ACC112 (cell line): ENCODE data around the gene CLASP1.

Experiments
- H2AFZ ChIP-seq: fragments of 200-600 bp; sonication (generic); one replicate; pipeline ENCODE4 v1.6.0; 2017; ENCODE audit warnings: antibody characterized with exemption, low read length; ENCODE audit not compliant: unreplicated experiment
- H3K27ac ChIP-seq: fragments of 200-600 bp; sonication (generic); 2 replicates; pipeline ENCODE4 v1.5.1; 2014; ENCODE audit warnings: low read depth, mild to moderate bottlenecking, antibody characterized with exemption, low read length, moderate library complexity
- H3K27me3 ChIP-seq: fragments of 200-600 bp; sonication (generic); 2 replicates; pipeline ENCODE4 v1.6.1; 2014; ENCODE audit warnings: mild to moderate bottlenecking, antibody characterized with exemption, low read length, moderate library complexity, mixed read lengths; ENCODE audit not compliant: insufficient read depth
- H3K36me3 ChIP-seq: fragments of 200-600 bp; sonication (generic); 2 replicates; pipeline ENCODE4 v1.6.1; 2016; ENCODE audit warnings: mild to moderate bottlenecking, antibody characterized with exemption, low read length, moderate library complexity, mixed read lengths; ENCODE audit not compliant: insufficient read depth
- H3K4me1 ChIP-seq: fragments of 200-600 bp; sonication (generic); one replicate; pipeline ENCODE4 v1.6.1; 2016; ENCODE audit warnings: low read length, mixed read lengths; ENCODE audit not compliant: insufficient read depth, unreplicated experiment, control insufficient read depth
- H3K4me3 ChIP-seq: fragments of 200-600 bp; sonication (generic); 2 replicates; pipeline ENCODE4 v1.5.1; 2014; ENCODE audit warnings: mild to moderate bottlenecking, low read depth, low read length
- H3K79me2 ChIP-seq: fragments of 200-600 bp; sonication (generic); one replicate; pipeline ENCODE4 v1.6.0; 2016; ENCODE audit warnings: low read length; ENCODE audit not compliant: control insufficient read depth, unreplicated experiment, insufficient read depth

CLASP1 gene

GRCh38 chr2:121473512-121473911 lies 175.8 kb downstream of the CLASP1 start:
- no peaks in the 10 kb centered on the region for H3K27me3 ChIP-seq
- H3K4me3 ChIP-seq = no peak overlapping the region
- peaks cover 55% of the 10 kb centered on the region for H3K79me2 ChIP-seq
- peaks cover 47% of the 10 kb centered on the region for H3K4me1 ChIP-seq
- peaks cover 20% of the 10 kb centered on the region; the same call in 1 of the 2 replicates for H3K36me3 ChIP-seq
- peak overlapping the region; percentile 43 for H3K27ac ChIP-seq
- H2AFZ ChIP-seq = no peak overlapping the region

- Histone ChIP-seq H3K27ac (peak overlapping the region; percentile 75), H3K36me3 (peaks cover 30% of the 10 kb centered on the region), H2AFZ (no peak overlapping the region), H3K79me2 (peaks cover 48% of the 10 kb centered on the region), H3K27me3 (no peaks in the 10 kb centered on the region), H3K4me1 (peaks cover 47% of the 10 kb centered on the region), H3K4me3 (peak overlapping the region; percentile 32; the same call in 1 of the 2 replicates)
These were observed 176.7 kb downstream of the CLASP1 start for GRCh38 chr2:121472470-121472993.

- Histone ChIP-seq H2AFZ (no peak overlapping the region), H3K4me3 (peak overlapping the region; percentile 32; the same call in 1 of the 2 replicates), H3K36me3 (peaks cover 37% of the 10 kb centered on the region), H3K4me1 (peaks cover 44% of the 10 kb centered on the region), H3K79me2 (peaks cover 45% of the 10 kb centered on the region), H3K27me3 (no peaks in the 10 kb centered on the region), H3K27ac (peak overlapping the region; percentile 75)
These were observed 177.5 kb downstream of the CLASP1 start for GRCh38 chr2:121471532-121472469.

GRCh38 chr2:121470917-121471316 lies 178.3 kb downstream of the CLASP1 start:
- H3K27ac ChIP-seq = 0 out of 2 replicates have a peak overlapping the region, but pooled peaks have one; percentile 75
- H3K4me3 ChIP-seq = no peak overlapping the region
- peaks cover 36% of the 10 kb centered on the region for H3K79me2 ChIP-seq
- H2AFZ ChIP-seq = no peak overlapping the region
- H3K27me3 ChIP-seq = no peaks in the 10 kb centered on the region
- H3K4me1 ChIP-seq = peaks cover 35% of the 10 kb centered on the region
- peaks cover 46% of the 10 kb centered on the region for H3K36me3 ChIP-seq

GRCh38 chr2:121469356-121469755 lies 179.9 kb downstream of the CLASP1 start:
- Histone ChIP-seq H3K4me3 (no peak overlapping the region), H3K36me3 (peaks cover 48% of the 10 kb centered on the region), H3K79me2 (peaks cover 24% of the 10 kb centered on the region), H3K27ac (no peak overlapping the region), H3K4me1 (peaks cover 31% of the 10 kb centered on the region), H3K27me3 (no peaks in the 10 kb centered on the region), H2AFZ (no peak overlapping the region)

- Histone ChIP-seq H3K27ac (no peak overlapping the region), H2AFZ (no peak overlapping the region), H3K36me3 (peaks cover 48% of the 10 kb centered on the region), H3K79me2 (peaks cover 21% of the 10 kb centered on the region), H3K4me1 (peaks cover 27% of the 10 kb centered on the region), H3K4me3 (no peak overlapping the region), H3K27me3 (no peaks in the 10 kb centered on the region)
These were observed 180.3 kb downstream of the CLASP1 start for GRCh38 chr2:121468936-121469335.

- Histone ChIP-seq H3K36me3 (peaks cover 17% of the 10 kb centered on the region), H3K4me3 (no peak overlapping the region)
These were observed 190.0 kb downstream of the CLASP1 start for GRCh38 chr2:121459291-121459690.

GRCh38 chr2:121456325-121456724 lies 192.9 kb downstream of the CLASP1 start:
- Histone ChIP-seq H3K4me3 (no peak overlapping the region), H3K79me2 (no peaks in the 10 kb centered on the region), H3K36me3 (peaks cover 9% of the 10 kb centered on the region), H3K4me1 (no peaks in the 10 kb centered on the region), H2AFZ (no peak overlapping the region), H3K27me3 (no peaks in the 10 kb centered on the region), H3K27ac (no peak overlapping the region)

More at GRCh38 chr2:121459291-121459690, 190.0 kb downstream of the CLASP1 start:
- no peaks in the 10 kb centered on the region for H3K4me1 ChIP-seq
- H2AFZ ChIP-seq = no peak overlapping the region
- H3K79me2 ChIP-seq = no peaks in the 10 kb centered on the region
- H3K27ac ChIP-seq = no peak overlapping the region
- no peaks in the 10 kb centered on the region for H3K27me3 ChIP-seq

- no peak overlapping the region for H3K4me3 ChIP-seq
- H2AFZ ChIP-seq = no peak overlapping the region
- H3K4me1 ChIP-seq = no peaks in the 10 kb centered on the region
- no peak overlapping the region for H3K27ac ChIP-seq
- H3K79me2 ChIP-seq = no peaks in the 10 kb centered on the region
- H3K36me3 ChIP-seq = peaks cover 16% of the 10 kb centered on the region
- no peaks in the 10 kb centered on the region for H3K27me3 ChIP-seq
These were observed 193.8 kb downstream of the CLASP1 start for GRCh38 chr2:121455446-121455845.

GRCh38 chr2:121454549-121455090 lies 194.6 kb downstream of the CLASP1 start:
- Histone ChIP-seq H3K36me3 (peaks cover 18% of the 10 kb centered on the region), H3K4me3 (no peak overlapping the region), H3K79me2 (no peaks in the 10 kb centered on the region), H3K27me3 (no peaks in the 10 kb centered on the region), H3K4me1 (no peaks in the 10 kb centered on the region), H3K27ac (no peak overlapping the region), H2AFZ (no peak overlapping the region)
